IMR-90 (cell line): ENCODE results near the gene ERMP1. TPM values are rescaled to one million over a fixed set of nuclear protein-coding genes. Genes with fewer than 3 reads are reported as not detected.

Source experiments
- ATAC-seq: fragments of 200-7000 bp; cut with Tn5 transposase; 2 replicates; pipeline ENCODE4 v1.9.1; 2020; ENCODE audit warnings: low read depth, mild to moderate bottlenecking, moderate library complexity
- BruUV-seq: library from RNA; stranded (reverse); fragments of 400-500 nt; replicated peaks from 2 replicates; lab custom pipeline; 2021; lab: Mats Ljungman, UMichigan
- CTCF ChIA-PET: fragments of 300-600 bp; formaldehyde crosslinking; extraction: SDS; loops from one replicate; lab custom pipeline; 2021; ENCODE audit warnings: antibody characterized with exemption; lab: Yijun Ruan, JAX
- POLR2A ChIA-PET: fragments of 300-600 bp; sonication (Branson Sonifier 250); formaldehyde crosslinking; loops from one replicate; lab custom pipeline; 2022; ENCODE audit warnings: antibody characterized with exemption; ENCODE audit not compliant: unreplicated experiment; lab: Charles Lee
- DNase-seq: peaks from one replicate; pipeline ENCODE4 v3.0.0; 2013
- H2AFZ ChIP-seq: replicated peaks from 2 replicates; pipeline ENCODE3; 2013; ENCODE audit warnings: low read length, mild to moderate bottlenecking; ENCODE audit not compliant: poor library complexity
- H2AK5ac ChIP-seq: 2 replicates; pipeline ENCODE4 v1.6.1; 2013; ENCODE audit warnings: low read depth, low read length, inconsistent platforms
- H2AK9ac ChIP-seq: replicated peaks from 2 replicates; pipeline ENCODE3; 2013; ENCODE audit warnings: mild to moderate bottlenecking, low read depth, low read length, moderate library complexity; ENCODE audit not compliant: poor library complexity
- H2BK120ac ChIP-seq: 2 replicates; pipeline ENCODE4 v1.6.1; 2013; ENCODE audit warnings: low read depth, low read length, inconsistent platforms
- H2BK15ac ChIP-seq: 3 replicates; pipeline ENCODE4 v1.6.1; 2013; ENCODE audit warnings: low read depth, low read length, inconsistent platforms
- H2BK20ac ChIP-seq: 2 replicates; pipeline ENCODE4 v1.6.1; 2013; ENCODE audit warnings: low read depth, mild to moderate bottlenecking, inconsistent platforms, low read length, moderate library complexity
- H2BK5ac ChIP-seq: 2 replicates; pipeline ENCODE4 v1.6.1; 2013; ENCODE audit warnings: mild to moderate bottlenecking, low read depth, low read length, inconsistent platforms; ENCODE audit not compliant: poor library complexity, severe bottlenecking
- H3K14ac ChIP-seq: replicated peaks from 2 replicates; pipeline ENCODE4 v1.6.1; 2013; ENCODE audit warnings: low read depth, low read length, inconsistent platforms
- H3K18ac ChIP-seq: 2 replicates; pipeline ENCODE4 v1.6.1; 2013; ENCODE audit warnings: low read depth, low read length, control low read depth
- H3K23ac ChIP-seq: 2 replicates; pipeline ENCODE4 v1.6.1; 2013; ENCODE audit warnings: low read depth, low read length, inconsistent platforms
- H3K27ac ChIP-seq: 2 replicates; pipeline ENCODE4 v1.5.1; 2013; ENCODE audit warnings: mild to moderate bottlenecking, control low read depth, low read length; ENCODE audit not compliant: insufficient read depth
- H3K27me3 ChIP-seq: 2 replicates; pipeline ENCODE4 v1.6.1; 2013; ENCODE audit warnings: low read length; ENCODE audit not compliant: control insufficient read depth, insufficient read depth
- H3K36me3 ChIP-seq: 2 replicates; pipeline ENCODE4 v1.6.1; 2013; ENCODE audit warnings: low read length, mixed read lengths; ENCODE audit not compliant: control insufficient read depth, insufficient read depth
- H3K4ac ChIP-seq: 2 replicates; pipeline ENCODE4 v1.6.1; 2013; ENCODE audit warnings: low read depth, low read length, inconsistent platforms
- H3K4me1 ChIP-seq: 2 replicates; pipeline ENCODE4 v1.6.1; 2013; ENCODE audit warnings: low read length, mixed read lengths; ENCODE audit not compliant: control insufficient read depth, insufficient read depth
- H3K4me2 ChIP-seq: 2 replicates; pipeline ENCODE4 v1.6.1; 2013; ENCODE audit warnings: low read depth, mild to moderate bottlenecking, control low read depth, low read length, moderate library complexity
- H3K4me3 ChIP-seq: 2 replicates; pipeline ENCODE4 v1.5.1; 2013; ENCODE audit warnings: low read depth, mild to moderate bottlenecking, control low read depth, low read length, moderate library complexity; ENCODE audit not compliant: insufficient read depth
- H3K56ac ChIP-seq: 2 replicates; pipeline ENCODE4 v1.6.1; 2013; ENCODE audit warnings: low read length, inconsistent platforms; ENCODE audit not compliant: insufficient read depth; ENCODE audit errors: extremely low read depth
- H3K79me1 ChIP-seq, 2 experiments: 2 replicates each; pipeline ENCODE4 v1.6.1; 2013; ENCODE audit warnings: low read length in 2 of 2, inconsistent platforms in 1 of 2, low read depth in 1 of 2
- H3K9ac ChIP-seq: 2 replicates; pipeline ENCODE4 v1.6.1; 2013; ENCODE audit warnings: low read depth, low read length, control low read depth
- H3K9me1 ChIP-seq: 2 replicates; pipeline ENCODE4 v1.6.1; 2013; ENCODE audit warnings: low read length, inconsistent platforms; ENCODE audit not compliant: insufficient read depth
- H3K9me3 ChIP-seq: 2 replicates; pipeline ENCODE4 v1.6.1; 2013; ENCODE audit warnings: low read length; ENCODE audit not compliant: control insufficient read depth, insufficient read depth
- H4K20me1 ChIP-seq: 2 replicates; pipeline ENCODE4 v1.6.1; 2013; ENCODE audit warnings: low read length, inconsistent platforms; ENCODE audit not compliant: insufficient read depth
- H4K5ac ChIP-seq: 2 replicates; pipeline ENCODE4 v1.6.1; 2013; ENCODE audit warnings: mild to moderate bottlenecking, low read depth, low read length, control low read depth
- H4K8ac ChIP-seq, 2 experiments: 2 replicates each; pipeline ENCODE4 v1.6.1; 2013; ENCODE audit warnings: low read depth in 2 of 2, low read length in 2 of 2, control low read depth in 1 of 2, inconsistent platforms in 1 of 2
- H4K91ac ChIP-seq: 2 replicates; pipeline ENCODE4 v1.6.1; 2013; ENCODE audit warnings: low read depth, low read length, inconsistent platforms; ENCODE audit not compliant: insufficient read depth
- CEBPB ChIP-seq: IDR thresholded peaks from 2 replicates; pipeline ENCODE4 v1.6.1; 2012; ENCODE audit warnings: low read depth, low read length, improper control_type of control experiment
- FOS ChIP-seq: fragments of 150-350 bp; IDR thresholded peaks from 2 replicates; pipeline ENCODE4 v1.6.1; 2016; ENCODE audit warnings: low read depth, low read length
- MAFK ChIP-seq: IDR thresholded peaks from 2 replicates; pipeline ENCODE4 v1.6.1; 2012; ENCODE audit warnings: low read depth, low read length, improper control_type of control experiment
- MXI1 ChIP-seq: IDR thresholded peaks from 2 replicates; pipeline ENCODE4 v1.6.1; 2012; ENCODE audit warnings: low read depth, mild to moderate bottlenecking, low read length, moderate library complexity, borderline replicate concordance
- WGBS, 2 experiments: methylation state at CpG; one replicate each; pipeline versions ENCODE4 v1.1.5 to v1.1.7; 2013; ENCODE audit warnings: missing lambda C conversion rate in 2 of 2; ENCODE audit not compliant: insufficient read length in 1 of 2; ENCODE audit errors: extremely low coverage in 2 of 2; 5-methylcytosine and 5-hydroxymethylcytosine counted together
- dilution Hi-C: fragments of 300-500 bp; cut with HindIII; formaldehyde crosslinking; loops from one replicate; pipeline ENCODE4 v1.14.3; 2018; ENCODE audit warnings: low sequenced_read_pairs; ENCODE audit not compliant: unreplicated experiment
- in situ Hi-C: fragments of 300-500 bp; cut with MboI; formaldehyde crosslinking; loops from 3 replicates; pipeline ENCODE4 v1.14.3; 2019; ENCODE audit warnings: low sequenced_read_pairs, inconsistent platforms, mixed read lengths
- intact Hi-C: fragments of 100-400 bp; cut with micrococcal nuclease; formaldehyde crosslinking; loops from 2 replicates; pipeline ENCODE4 v1.10.0; 2022
- polyA plus RNA-seq, 3 experiments: library from polyadenylated mRNA; depleted of rRNA; stranded (reverse); fragments of >200 nt; gene quantifications; 2 replicates each; pipeline ENCODE4 v1.2.3, GENCODE V29; 2012; ENCODE audit warnings: low replicate concordance in 1 of 3
- total RNA-seq: library from RNA; depleted of rRNA; stranded (reverse); fragments of >200 nt; gene quantifications from 2 replicates; pipeline ENCODE4 v1.2.3, GENCODE V29; 2012

Gene ERMP1
- total and polyA plus RNA-seq, 2 of the 4 experiments (the other 2 are of a cell fraction): 2.2 to 4.7 TPM

- Histone ChIP-seq H3K4me2 (no peak overlapping the region), H2BK5ac (no peak overlapping the region), H2AK9ac (no peak overlapping the region), H3K4ac (no peak overlapping the region), H2BK120ac (no peak overlapping the region), H3K36me3 (peaks cover 1% of the 10 kb centered on the region), H3K56ac (no peak overlapping the region), H4K5ac (no peak overlapping the region), H4K20me1 (no peaks in the 10 kb centered on the region), H2BK15ac (no peak overlapping the region), H3K79me1 (no peaks in the 10 kb centered on the region), H2BK20ac (no peak overlapping the region), H3K27ac (no peak overlapping the region), H4K91ac (no peak overlapping the region), H4K8ac (no peak overlapping the region), H3K4me1 (no peaks in the 10 kb centered on the region), H3K9me3 (no peaks in the 10 kb centered on the region), H3K14ac (no peak overlapping the region), H3K18ac (no peak overlapping the region), H2AK5ac (no peak overlapping the region), H3K9me1 (no peaks in the 10 kb centered on the region; the same call in 1 of the 2 replicates), H3K4me3 (no peak overlapping the region), H3K23ac (no peak overlapping the region), H2AFZ (no peak overlapping the region), H3K9ac (no peak overlapping the region), H3K27me3 (no peaks in the 10 kb centered on the region)
- ChIA-PET POLR2A (no interaction called here), CTCF (interaction anchor here (0.7 kb wide), 1 partner anchor 17 kb away, joined by 3 read pairs; no protein-coding TSS in a partner anchor)
- intact Hi-C loops: no loop called here
- WGBS, 2 experiments: no CpG with 5 or more reads among the region's 1 CpG
- TF ChIP-seq FOS (no peak), CEBPB (no peak), MXI1 (no peak), MAFK (no peak)
- dilution Hi-C loops: no loop called here
- ATAC-seq (no peak), DNase-seq (no peak)
- in situ Hi-C loops: no loop called here
- no TSS peak for BruUV-seq
These were observed 7.7 kb downstream of the ERMP1 start for GRCh38 chr9:5825223-5825622.
